ENCODE results near the gene ANKRD13D.
A peak's percentile ranks its signal among the peaks of the same experiment; 100 is the strongest.

ANKRD13D gene

GRCh38 chr11:67322049-67322448 is 32.9 kb downstream of the ANKRD13D start:
- DNase-seq: no peak

GRCh38 chr11:67323526-67323925 is 34.4 kb downstream of the ANKRD13D start:
- no peak for DNase-seq

GRCh38 chr11:67332081-67332691 is 43.1 kb downstream of the ANKRD13D start:
- no peak for DNase-seq

GRCh38 chr11:67337257-67337656 is 48.2 kb downstream of the ANKRD13D start:
- no peak for DNase-seq

GRCh38 chr11:67344264-67344663 is 55.2 kb downstream of the ANKRD13D start:
- no peak for DNase-seq

- no peak for DNase-seq
Observed at GRCh38 chr11:67345247-67345919, 56.3 kb downstream of the ANKRD13D start.

GRCh38 chr11:67345920-67346819 is 57.1 kb downstream of the ANKRD13D start:
- DNase-seq: no peak

GRCh38 chr11:67347964-67348749 is 59.1 kb downstream of the ANKRD13D start:
- no peak for DNase-seq

- no peak for DNase-seq
Observed at GRCh38 chr11:67349036-67349435, 59.9 kb downstream of the ANKRD13D start.

GRCh38 chr11:67349457-67349856 is 60.4 kb downstream of the ANKRD13D start:
- DNase-seq: no peak

- no peak for DNase-seq
Observed at GRCh38 chr11:67349928-67350465, 60.9 kb downstream of the ANKRD13D start.

- DNase-seq: peak; percentile 49 to 65
Observed at GRCh38 chr11:67351275-67352005, 62.3 kb downstream of the ANKRD13D start.

Data from stimulated activated CD4-positive, alpha-beta T cell treated with anti-CD3 and anti-CD28 coated beads, Interleukin-2, amount 100 ng/mL, for 48 hours (primary cell).